Upper lobe of left lung (tissue), 4 donors: ENCODE results near the gene SNTG2.

Experiments
- EP300 ChIP-seq, 4 donors: sonication (generic); formaldehyde crosslinking; IDR thresholded peaks; one replicate each; pipeline ENCODE4 v1.5.1; 2017; ENCODE audit warnings: antibody characterized with exemption in 4 of 4, control low read depth in 2 of 4
- TF ChIP-seq, protein P1 (sequence below), 6 experiments: fragments of 450-650 bp in 4 of 6; fragments of 200-600 bp in 2 of 6; sonication (generic) in 2 of 6; IDR thresholded peaks; one replicate each; pipeline ENCODE4 v1.5.1; 2016 to 2019; ENCODE audit warnings: antibody characterized with exemption in 6 of 6

DNA sequence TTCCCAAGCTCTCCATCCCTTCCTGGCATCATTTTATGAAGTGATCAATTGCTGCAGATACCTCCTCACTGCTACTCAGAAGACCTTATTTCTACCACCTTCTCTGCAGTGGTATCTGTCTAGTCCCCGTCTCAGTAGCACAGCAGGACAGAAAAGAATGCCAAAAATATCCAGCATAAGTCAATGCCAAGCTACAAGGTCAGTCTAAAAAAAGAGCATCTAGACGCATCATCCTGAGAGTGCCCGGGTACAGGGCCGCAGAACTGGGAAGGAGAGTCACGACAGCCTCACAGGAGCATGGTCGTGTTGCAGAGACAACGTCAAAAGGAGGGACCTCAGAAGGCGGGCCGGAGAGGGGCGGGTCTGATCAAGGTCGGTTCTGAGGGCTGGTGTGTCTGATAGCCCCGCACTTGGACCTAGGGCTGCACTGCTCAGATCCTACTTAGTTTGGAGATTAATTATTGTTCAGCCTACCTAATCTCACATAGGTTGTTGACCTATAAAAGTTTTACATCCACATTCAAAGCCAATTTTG is 24.3 kb upstream of the SNTG2 start:
- TF ChIP-seq, protein P1, sequence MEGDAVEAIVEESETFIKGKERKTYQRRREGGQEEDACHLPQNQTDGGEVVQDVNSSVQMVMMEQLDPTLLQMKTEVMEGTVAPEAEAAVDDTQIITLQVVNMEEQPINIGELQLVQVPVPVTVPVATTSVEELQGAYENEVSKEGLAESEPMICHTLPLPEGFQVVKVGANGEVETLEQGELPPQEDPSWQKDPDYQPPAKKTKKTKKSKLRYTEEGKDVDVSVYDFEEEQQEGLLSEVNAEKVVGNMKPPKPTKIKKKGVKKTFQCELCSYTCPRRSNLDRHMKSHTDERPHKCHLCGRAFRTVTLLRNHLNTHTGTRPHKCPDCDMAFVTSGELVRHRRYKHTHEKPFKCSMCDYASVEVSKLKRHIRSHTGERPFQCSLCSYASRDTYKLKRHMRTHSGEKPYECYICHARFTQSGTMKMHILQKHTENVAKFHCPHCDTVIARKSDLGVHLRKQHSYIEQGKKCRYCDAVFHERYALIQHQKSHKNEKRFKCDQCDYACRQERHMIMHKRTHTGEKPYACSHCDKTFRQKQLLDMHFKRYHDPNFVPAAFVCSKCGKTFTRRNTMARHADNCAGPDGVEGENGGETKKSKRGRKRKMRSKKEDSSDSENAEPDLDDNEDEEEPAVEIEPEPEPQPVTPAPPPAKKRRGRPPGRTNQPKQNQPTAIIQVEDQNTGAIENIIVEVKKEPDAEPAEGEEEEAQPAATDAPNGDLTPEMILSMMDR (IDR thresholded peaks at IDR 0.05): no peak
- no peak for TF ChIP-seq EP300 (IDR thresholded peaks at IDR 0.05)
